Panc1 (cell line): ENCODE measurements around the gene DYRK3. TPM values are rescaled to one million over a fixed set of nuclear protein-coding genes. Genes with fewer than 3 reads are reported as not detected.

Source experiments
- ATAC-seq: fragments of 200-7000 bp; cut with Tn5 transposase; 2 replicates; pipeline ENCODE4 v1.9.1; 2020; ENCODE audit warnings: mild to moderate bottlenecking, moderate library complexity
- BruUV-seq: library from RNA; stranded (reverse); fragments of 400-500 nt; replicated peaks from 2 replicates; lab custom pipeline; 2021; lab: Mats Ljungman, UMichigan
- CTCF ChIA-PET: fragments of 300-600 bp; sonication (Branson Sonifier 250); formaldehyde crosslinking; loops from one replicate; lab custom pipeline; 2022; ENCODE audit warnings: antibody characterized with exemption; lab: Charles Lee
- POLR2A ChIA-PET: fragments of 300-600 bp; sonication (Branson Sonifier 250); formaldehyde crosslinking; loops from one replicate; lab custom pipeline; 2022; ENCODE audit warnings: antibody characterized with exemption; lab: Charles Lee
- DNase-seq: peaks from one replicate; pipeline ENCODE4 v3.0.0-alpha.2; 2010; ENCODE audit warnings: low read depth, low spot score
- H3K27ac ChIP-seq: 2 replicates; pipeline ENCODE4 v1.5.1; 2011; ENCODE audit warnings: mild to moderate bottlenecking, low read length, inconsistent platforms
- H3K27me3 ChIP-seq: fragments of 200-500 bp; sonication (Bioruptor generic); 2 replicates; pipeline ENCODE4 v1.6.0; 2014; ENCODE audit warnings: low read length, inconsistent platforms; ENCODE audit not compliant: control insufficient read depth, insufficient read depth
- H3K36me3 ChIP-seq: fragments of 200-500 bp; sonication (Bioruptor generic); 2 replicates; pipeline ENCODE4 v1.5.1; 2014; ENCODE audit warnings: inconsistent platforms, mild to moderate bottlenecking, low read length, moderate library complexity; ENCODE audit not compliant: control insufficient read depth, insufficient read depth
- H3K4me1 ChIP-seq: 2 replicates; pipeline ENCODE4 v1.5.1; 2011; ENCODE audit warnings: inconsistent platforms, mild to moderate bottlenecking, low read length, moderate library complexity; ENCODE audit not compliant: control insufficient read depth, insufficient read depth
- H3K4me3 ChIP-seq, 2 experiments: 2 replicates each; pipeline ENCODE4 v1.5.1; 2011 to 2012; ENCODE audit warnings: low read depth in 2 of 2, low read length in 2 of 2, mild to moderate bottlenecking in 2 of 2, inconsistent platforms in 1 of 2, moderate library complexity in 1 of 2
- H3K9me3 ChIP-seq: fragments of 200-500 bp; sonication (Bioruptor generic); 2 replicates; pipeline ENCODE4 v1.5.1; 2014; ENCODE audit warnings: low read depth, mild to moderate bottlenecking, inconsistent platforms, low read length, moderate library complexity; ENCODE audit not compliant: control insufficient read depth, insufficient read depth
- POLR2AphosphoS5 ChIP-seq: IDR thresholded peaks from 2 replicates; pipeline ENCODE4 v1.6.1; 2012; ENCODE audit warnings: mild to moderate bottlenecking, low read depth, low read length, moderate library complexity
- SIN3A ChIP-seq: IDR thresholded peaks from 2 replicates; pipeline ENCODE4 v1.6.1; 2012; ENCODE audit warnings: low read depth, mild to moderate bottlenecking, low read length, moderate library complexity, borderline replicate concordance; ENCODE audit not compliant: insufficient read depth
- TCF7L2 ChIP-seq: IDR thresholded peaks from 2 replicates; pipeline ENCODE4 v1.6.1; 2011; ENCODE audit warnings: mild to moderate bottlenecking, low read depth, low read length, inconsistent platforms
- in situ Hi-C: cut with HindIII; loops from 2 replicates; pipeline ENCODE4 v1.10.0; 2016; ENCODE audit warnings: low sequenced_read_pairs, low pct_unique_long_range_greater_than_20kb
- intact Hi-C: fragments of 100-400 bp; cut with micrococcal nuclease; formaldehyde crosslinking; loops from one replicate; pipeline ENCODE4 v1.10.0; 2022; ENCODE audit not compliant: unreplicated experiment
- total RNA-seq: library from RNA; stranded (reverse); gene quantifications from one replicate; pipeline ENCODE4 v1.2.1, GENCODE V29; 2021; ENCODE audit not compliant: unreplicated experiment
- TF ChIP-seq, protein P1 (sequence below), 2 experiments: IDR thresholded peaks; 2 replicates each; pipeline ENCODE4 v1.6.1; 2011 to 2012; ENCODE audit warnings: low read depth in 2 of 2, control low read depth in 1 of 2, low read length in 1 of 2, mild to moderate bottlenecking in 1 of 2, moderate library complexity in 1 of 2; ENCODE audit not compliant: insufficient read depth in 1 of 2
- TF ChIP-seq, protein P2 (sequence below): fragments of 450-650 bp; IDR thresholded peaks from 2 replicates; pipeline ENCODE4 v1.5.1; 2017; ENCODE audit warnings: mild to moderate bottlenecking

DYRK3 gene
- total RNA-seq, 1 experiment from 2014 or later: 12.0 TPM

DNA sequence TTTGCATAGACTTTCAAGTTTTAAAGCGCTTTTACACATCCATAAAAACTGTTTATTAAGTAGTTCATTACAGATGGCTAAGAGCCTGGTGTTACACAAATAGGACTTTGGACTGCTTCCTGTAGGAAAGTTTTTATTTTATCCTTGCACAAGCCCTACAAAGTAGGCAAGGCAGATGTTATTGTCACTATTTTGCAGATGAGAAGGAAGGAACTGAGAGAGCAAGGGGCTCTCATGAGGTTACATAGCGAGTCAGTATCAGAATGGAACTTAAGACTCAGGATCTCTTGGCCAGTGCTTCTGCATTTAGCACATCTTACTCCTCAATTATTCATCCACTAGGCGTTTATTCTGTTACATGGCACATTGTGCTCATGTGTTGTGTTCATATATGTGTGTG lies 46.8 kb downstream of the DYRK3 start:
- POLR2A ChIA-PET: no interaction called here
- ATAC-seq (no peak), DNase-seq (no peak)
- intact Hi-C loops: no loop called here
- H3K36me3 ChIP-seq: no peaks in the 10 kb centered on the region; the same call in 1 of the 2 replicates
- CTCF ChIA-PET: no interaction called here
- peaks cover 13% of the 10 kb centered on the region for H3K4me1 ChIP-seq
- in situ Hi-C loops: no loop called here
- peaks cover 15% of the 10 kb centered on the region for H3K27me3 ChIP-seq
- TF ChIP-seq, protein P1, sequence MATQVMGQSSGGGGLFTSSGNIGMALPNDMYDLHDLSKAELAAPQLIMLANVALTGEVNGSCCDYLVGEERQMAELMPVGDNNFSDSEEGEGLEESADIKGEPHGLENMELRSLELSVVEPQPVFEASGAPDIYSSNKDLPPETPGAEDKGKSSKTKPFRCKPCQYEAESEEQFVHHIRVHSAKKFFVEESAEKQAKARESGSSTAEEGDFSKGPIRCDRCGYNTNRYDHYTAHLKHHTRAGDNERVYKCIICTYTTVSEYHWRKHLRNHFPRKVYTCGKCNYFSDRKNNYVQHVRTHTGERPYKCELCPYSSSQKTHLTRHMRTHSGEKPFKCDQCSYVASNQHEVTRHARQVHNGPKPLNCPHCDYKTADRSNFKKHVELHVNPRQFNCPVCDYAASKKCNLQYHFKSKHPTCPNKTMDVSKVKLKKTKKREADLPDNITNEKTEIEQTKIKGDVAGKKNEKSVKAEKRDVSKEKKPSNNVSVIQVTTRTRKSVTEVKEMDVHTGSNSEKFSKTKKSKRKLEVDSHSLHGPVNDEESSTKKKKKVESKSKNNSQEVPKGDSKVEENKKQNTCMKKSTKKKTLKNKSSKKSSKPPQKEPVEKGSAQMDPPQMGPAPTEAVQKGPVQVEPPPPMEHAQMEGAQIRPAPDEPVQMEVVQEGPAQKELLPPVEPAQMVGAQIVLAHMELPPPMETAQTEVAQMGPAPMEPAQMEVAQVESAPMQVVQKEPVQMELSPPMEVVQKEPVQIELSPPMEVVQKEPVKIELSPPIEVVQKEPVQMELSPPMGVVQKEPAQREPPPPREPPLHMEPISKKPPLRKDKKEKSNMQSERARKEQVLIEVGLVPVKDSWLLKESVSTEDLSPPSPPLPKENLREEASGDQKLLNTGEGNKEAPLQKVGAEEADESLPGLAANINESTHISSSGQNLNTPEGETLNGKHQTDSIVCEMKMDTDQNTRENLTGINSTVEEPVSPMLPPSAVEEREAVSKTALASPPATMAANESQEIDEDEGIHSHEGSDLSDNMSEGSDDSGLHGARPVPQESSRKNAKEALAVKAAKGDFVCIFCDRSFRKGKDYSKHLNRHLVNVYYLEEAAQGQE (IDR thresholded peaks at IDR 0.05; ENCODE audit: insufficient read depth in 1 of 2, low read depth in 2 of 2, low read length in 1 of 2): no peak
- TF ChIP-seq SIN3A: no peak
- no peak for TF ChIP-seq TCF7L2
- TF ChIP-seq, protein P2, sequence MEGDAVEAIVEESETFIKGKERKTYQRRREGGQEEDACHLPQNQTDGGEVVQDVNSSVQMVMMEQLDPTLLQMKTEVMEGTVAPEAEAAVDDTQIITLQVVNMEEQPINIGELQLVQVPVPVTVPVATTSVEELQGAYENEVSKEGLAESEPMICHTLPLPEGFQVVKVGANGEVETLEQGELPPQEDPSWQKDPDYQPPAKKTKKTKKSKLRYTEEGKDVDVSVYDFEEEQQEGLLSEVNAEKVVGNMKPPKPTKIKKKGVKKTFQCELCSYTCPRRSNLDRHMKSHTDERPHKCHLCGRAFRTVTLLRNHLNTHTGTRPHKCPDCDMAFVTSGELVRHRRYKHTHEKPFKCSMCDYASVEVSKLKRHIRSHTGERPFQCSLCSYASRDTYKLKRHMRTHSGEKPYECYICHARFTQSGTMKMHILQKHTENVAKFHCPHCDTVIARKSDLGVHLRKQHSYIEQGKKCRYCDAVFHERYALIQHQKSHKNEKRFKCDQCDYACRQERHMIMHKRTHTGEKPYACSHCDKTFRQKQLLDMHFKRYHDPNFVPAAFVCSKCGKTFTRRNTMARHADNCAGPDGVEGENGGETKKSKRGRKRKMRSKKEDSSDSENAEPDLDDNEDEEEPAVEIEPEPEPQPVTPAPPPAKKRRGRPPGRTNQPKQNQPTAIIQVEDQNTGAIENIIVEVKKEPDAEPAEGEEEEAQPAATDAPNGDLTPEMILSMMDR: no peak
- no peak for TF ChIP-seq POLR2AphosphoS5
- H3K9me3 ChIP-seq: no peaks in the 10 kb centered on the region
- BruUV-seq: no TSS peak
- H3K4me3 ChIP-seq: no peak overlapping the region
- no peak overlapping the region for H3K27ac ChIP-seq

DNA sequence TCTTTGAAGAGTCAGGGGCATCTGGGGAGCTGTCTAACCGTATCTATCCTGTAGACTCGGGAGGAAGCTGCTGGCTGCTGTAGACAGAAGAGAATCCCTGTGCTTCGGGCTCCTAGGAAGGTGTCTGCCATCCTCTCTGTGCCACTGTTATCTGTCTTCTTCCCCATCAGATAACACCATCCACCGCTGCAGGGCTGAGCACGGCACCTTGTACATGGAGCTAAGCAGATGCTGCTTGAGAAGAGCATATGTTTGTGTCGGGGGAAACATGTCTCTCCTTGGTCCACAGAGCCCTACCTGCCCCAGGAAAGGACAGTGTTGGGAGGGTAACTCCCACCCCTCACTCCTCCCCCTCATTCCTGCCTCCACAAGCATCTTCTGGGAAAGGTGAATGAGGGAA lies 48.0 kb downstream of the DYRK3 start:
- TF ChIP-seq, protein P1 (IDR thresholded peaks at IDR 0.05; ENCODE audit: insufficient read depth in 1 of 2, low read depth in 2 of 2, low read length in 1 of 2): no peak
- TF ChIP-seq SIN3A (no peak), POLR2AphosphoS5 (no peak), TCF7L2 (no peak)
- TF ChIP-seq, protein P2: no peak
- Histone ChIP-seq H3K36me3 (no peaks in the 10 kb centered on the region; the same call in 1 of the 2 replicates), H3K27ac (no peak overlapping the region), H3K4me3 (no peak overlapping the region), H3K9me3 (no peaks in the 10 kb centered on the region), H3K4me1 (peaks cover 25% of the 10 kb centered on the region), H3K27me3 (peaks cover 15% of the 10 kb centered on the region)
- BruUV-seq: no TSS peak
- DNase-seq (no peak), ATAC-seq (no peak)
- intact Hi-C loops: no loop called here
- in situ Hi-C loops: no loop called here
- CTCF ChIA-PET: no interaction called here
- POLR2A ChIA-PET: no interaction called here
